Stimulated activated CD4-positive, alpha-beta T cell treated with anti-CD3 and anti-CD28 coated beads, Interleukin-4, amount 100 ng/mL, for 48 hours (primary cell): ENCODE results near the gene ARHGAP10.
A peak's percentile ranks its signal among the peaks of the same experiment; 100 is the strongest.
"Not testable (repeated sequence)": the region's sequence is repeated elsewhere in the genome, so short reads cannot be mapped to it uniquely, and the experiment has no call there.

ENCODE experiments used
- DNase-seq, 2 donors: peaks; one replicate each; pipeline ENCODE4 v3.0.0-alpha.2; 2020; ENCODE audit warnings: low read depth in 2 of 2

Gene ARHGAP10

GRCh38 chr4:147847751-147848590 is 116.1 kb downstream of the ARHGAP10 start:
- DNase-seq: no peak

DNA sequence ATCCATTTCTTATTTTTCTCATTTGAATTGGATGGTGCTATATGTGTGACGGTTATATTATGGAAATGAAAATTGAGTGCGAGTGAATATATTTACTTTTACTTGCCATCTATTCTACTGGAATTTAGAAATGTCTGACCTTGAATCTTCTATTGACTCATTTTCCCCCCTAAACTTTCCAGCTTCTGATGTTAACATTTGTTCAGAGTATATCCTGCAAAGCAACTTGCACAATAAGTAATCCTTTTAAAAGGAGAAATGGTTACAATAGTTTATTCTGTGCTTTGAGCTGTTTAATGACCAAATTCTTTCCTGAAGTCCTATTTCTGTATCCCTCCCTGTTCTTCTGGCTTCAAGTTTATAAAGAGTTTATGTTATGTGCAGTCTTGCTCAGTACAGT is 116.7 kb downstream of the ARHGAP10 start:
- no peak for DNase-seq

DNA sequence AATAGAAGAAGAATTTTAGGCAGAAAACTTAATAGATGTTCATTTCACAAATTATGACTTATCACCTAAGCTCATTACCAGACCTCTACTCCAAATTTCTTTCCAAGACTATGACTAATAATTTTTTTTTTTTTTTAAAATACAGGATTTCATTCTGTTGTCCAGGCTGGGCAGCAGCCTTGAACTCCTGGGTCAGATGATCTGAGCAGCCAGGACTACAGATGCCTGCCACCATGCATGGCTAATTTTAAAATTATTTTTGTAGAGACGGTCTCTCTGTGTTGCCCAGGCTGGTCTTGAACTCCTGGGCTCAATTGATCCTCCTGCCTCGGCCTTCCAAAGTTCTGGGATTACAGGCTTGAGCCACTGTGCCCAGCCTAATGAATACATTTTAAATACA is 119.2 kb downstream of the ARHGAP10 start:
- DNase-seq: no peak

DNA sequence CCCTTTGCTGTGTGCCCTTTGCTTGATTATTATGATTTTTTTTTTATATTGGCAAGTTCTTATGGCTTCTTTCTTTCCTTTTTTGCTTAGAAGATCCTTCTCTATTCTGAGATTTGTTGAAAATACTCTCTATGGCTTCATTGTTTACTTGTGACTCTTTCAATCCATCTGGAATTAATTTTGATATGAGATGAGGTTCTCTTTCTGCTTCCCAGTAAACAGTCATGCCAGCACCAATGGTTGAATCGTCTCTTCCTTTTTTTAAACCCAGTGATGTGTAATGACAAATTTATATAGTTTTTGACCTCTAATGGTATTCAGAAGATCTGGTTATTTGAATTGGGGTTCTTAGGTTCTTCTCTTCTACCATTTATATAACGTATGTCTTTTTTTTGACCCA is 121.8 kb downstream of the ARHGAP10 start:
- DNase-seq: no peak

DNA sequence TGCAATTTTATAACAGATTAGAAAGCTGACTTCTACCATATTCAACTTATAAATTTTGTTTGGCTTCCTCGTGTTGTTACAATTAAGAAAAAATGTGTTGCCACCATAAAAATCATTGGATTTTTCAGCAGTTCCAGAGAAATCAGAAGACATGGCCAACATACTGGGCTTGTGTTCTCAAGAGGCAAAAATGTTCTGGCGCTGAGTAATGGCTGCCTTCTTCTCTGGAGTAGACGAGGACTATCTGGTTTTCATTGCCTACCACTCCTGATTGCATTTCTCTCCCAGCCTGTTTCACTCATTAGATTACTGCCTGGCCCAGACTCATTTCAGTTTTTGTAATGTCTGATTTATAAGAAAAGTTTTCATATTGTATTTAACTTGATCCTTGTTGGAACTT is 122.3 kb downstream of the ARHGAP10 start:
- no peak for DNase-seq

DNA sequence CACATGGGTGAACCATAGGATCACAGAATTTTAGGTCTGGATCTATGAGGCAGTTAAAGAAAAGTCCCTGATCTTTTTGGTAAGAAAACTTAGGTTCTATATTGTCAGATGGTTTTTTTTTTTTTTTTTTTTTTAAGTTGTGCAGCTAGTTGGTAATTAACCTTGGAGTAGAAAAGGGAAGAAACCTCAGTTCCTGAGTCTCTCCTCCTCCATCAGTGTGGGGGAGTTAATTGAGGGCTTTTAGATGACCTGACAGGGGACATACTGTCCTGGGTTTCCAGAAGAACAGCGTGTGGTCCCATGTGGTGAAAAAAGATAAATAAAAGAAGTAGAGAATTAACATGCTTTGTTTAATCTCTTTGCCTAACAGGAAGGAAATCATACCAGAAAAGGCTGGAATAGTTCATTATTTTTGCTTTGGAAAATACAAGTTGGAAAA is 123.7 kb downstream of the ARHGAP10 start:
- DNase-seq: no peak

DNA sequence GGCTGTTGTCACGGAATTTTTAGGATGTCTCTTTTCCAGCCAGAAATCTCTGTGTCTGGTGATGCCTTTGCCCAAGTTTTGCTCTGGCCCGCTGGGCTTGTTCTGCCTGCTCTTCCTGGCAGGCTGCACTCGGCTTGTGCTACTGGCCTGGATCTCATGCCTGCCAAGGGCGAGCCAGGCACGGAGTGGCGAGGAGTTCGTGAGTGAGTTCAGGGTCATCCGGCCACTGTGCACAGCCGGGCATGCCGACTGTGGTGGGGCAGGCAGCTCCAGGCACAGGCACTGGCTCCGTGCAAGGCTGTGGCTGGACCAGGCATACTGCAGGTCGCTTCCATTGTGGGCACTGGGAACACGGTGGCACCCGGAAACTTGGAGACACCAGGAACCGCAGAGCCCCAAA is 129.1 kb downstream of the ARHGAP10 start:
- no peak for DNase-seq

DNA sequence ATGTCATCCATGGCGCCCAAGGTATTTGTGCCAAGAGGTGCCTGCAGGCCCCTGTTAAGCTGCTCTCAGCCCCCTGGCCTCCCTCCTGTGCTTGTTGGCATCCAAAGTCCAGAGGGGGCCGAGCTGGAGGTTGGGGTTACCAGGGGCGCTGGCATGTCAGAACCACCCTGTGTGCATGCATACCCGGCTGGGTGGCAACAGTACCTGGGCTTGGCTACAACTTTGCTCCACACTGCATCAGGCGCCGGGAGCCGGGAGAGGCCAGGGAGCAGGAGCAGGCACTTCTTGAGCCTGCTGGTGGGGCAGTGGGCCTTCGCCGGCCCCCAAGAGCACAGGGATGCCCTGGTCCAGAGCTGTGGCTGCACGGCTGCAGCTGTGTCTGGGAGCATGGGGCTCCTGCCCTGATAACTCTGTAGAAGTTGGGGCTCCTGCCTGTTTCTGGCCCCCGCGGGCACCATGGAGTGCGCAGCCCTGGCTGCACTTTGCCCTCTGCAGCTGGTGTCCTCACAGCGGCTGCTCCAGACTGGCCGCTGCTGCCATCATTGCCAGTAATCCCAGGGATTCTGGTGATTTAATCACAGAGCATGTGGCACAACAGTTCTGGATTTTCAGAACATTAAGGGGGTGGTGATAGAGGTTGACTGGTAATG is 130.3 kb downstream of the ARHGAP10 start:
- no peak for DNase-seq

GRCh38 chr4:147863111-147863747 is 131.3 kb downstream of the ARHGAP10 start:
- no peak for DNase-seq

DNA sequence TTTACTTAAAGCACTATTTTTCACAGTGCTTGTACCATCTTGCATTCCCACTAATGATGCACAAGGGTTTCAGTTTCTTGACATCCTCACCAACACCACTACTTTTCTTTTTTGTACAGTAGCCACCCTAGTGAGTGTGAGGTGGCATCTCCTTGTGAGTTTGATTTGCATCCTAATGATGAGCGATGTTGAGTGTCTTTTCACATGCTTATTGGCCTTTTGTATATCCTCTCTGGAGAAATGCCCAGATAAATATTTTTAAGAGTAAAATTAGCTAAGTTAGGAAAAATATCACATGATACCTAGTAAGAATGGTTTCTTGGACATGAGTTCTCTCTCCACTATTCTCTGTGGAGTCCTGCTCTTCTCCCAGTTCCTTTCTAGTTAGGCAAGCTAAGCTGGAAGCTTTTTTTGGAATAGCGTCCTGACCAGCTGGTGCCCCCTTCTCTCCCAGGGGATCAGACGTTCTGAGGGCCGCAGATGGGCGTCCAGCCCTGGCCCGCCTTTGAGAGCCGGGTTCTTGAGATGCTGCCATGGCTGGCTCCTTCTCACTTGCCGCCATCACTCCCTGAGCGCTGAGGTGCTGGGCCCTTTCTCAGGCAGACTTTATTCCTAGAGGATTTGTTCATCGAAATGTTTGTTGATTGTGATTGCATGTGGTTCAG is 132.1 kb downstream of the ARHGAP10 start:
- DNase-seq: no peak

DNA sequence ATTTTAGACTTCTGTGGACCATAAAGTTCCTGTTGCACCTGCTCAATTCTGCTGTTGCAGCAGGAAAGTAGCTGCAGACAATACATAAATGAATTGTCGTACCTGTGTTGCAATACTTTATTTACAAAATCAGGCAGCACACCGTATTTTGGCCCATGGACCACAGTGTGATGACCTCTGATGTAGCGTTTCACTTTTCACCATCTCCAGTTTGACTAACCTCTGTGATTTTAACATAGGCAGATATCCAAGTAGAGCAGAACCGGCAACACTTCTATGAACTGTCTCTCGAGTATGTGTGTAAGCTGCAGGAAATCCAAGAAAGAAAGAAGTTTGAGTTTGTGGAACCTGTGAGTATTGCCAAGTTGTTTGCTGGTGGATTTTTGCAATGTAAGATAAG is 132.7 kb downstream of the ARHGAP10 start:
- no peak for DNase-seq

DNA sequence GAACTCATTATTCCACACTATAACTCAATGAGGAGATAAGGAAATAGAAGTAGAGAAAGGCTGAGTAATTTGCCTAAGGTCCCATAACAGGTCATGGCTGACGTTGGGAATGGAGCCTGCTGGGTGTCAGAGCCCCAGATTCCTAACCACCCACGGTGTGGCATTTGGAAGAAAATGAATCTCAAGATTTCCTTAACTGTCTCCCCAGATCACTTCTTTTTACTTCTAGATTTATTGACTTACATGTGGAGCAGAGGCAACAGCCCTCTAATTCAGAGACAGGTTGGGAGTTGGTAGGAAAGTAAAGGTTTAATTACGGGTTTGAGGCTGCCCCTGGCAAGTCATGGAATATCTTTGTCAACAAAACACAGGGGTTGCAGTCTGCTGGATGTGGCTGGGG is 134.0 kb downstream of the ARHGAP10 start:
- DNase-seq: no peak

DNA sequence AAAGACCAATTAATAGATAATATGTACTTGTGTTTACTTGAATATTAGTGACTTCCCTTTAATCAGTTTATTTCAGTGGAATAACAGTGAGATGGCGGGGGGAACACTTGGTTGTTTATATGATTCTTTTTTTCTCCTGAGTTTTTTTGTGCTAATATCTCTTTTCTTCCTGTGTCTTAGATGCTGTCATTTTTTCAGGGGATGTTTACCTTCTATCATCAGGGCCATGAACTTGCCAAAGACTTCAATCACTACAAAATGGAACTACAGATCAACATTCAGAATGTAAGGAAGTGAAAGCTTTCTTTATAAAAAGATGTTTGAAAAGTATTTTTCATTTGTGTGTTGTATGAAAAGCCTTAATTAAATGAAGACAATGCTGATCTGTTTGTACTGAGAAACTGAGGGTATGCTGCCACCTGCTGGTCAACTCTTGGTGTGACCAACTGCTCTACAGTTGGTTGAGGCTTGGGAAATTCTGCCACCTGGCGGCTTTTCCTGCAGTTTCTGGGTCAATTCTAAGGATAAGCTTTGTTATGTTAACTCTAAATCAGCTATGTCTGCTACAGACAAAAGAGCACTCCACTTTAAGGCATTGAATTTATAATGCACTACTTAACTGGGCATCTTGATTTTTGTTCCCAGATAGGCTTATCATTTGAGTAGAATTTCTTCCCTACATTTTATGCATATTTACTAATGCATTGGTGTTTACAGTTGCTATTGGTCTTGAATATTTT is 134.8 kb downstream of the ARHGAP10 start:
- peak; percentile 87 to 94 for DNase-seq

DNA sequence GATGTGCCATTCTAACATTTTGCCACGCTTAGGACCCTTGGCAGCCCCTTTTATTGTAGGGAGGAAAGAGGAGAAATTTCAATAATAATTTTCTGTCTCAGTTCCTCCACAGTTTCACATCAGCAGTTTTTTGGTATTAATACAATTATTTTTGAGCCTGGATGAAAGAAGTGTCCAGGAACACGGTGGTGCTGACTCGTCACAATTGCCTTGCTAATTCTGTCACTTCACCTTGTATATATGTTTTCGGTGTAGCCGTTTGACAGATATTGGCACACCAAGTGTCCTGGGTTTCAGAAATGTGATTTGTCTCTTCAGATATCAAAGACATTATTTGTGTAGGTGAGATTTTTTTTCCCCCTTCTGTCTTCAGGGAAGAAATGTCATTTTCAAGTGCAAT is 142.2 kb downstream of the ARHGAP10 start:
- no peak for DNase-seq

- DNase-seq: no peak
Measured at GRCh38 chr4:147877308-147877771, 145.5 kb downstream of the ARHGAP10 start.

DNA sequence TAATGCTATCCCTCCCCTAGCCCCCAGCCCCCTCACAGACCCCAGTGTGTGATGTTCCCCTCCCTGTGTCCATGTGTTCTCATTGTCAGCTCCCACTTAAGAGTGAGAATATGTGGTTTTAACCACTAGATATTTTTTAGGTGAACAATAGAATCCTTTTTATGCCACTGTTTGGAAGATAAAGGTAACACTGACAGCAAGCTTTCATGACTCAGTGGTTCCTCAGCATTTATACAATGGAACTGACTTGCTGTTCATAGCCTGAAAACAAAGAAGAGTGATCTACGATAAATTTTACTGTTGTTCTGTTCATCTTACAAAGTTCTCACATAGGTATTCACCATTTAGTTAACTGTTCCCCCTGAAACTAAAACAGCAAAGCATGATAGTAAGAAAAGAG is 147.8 kb downstream of the ARHGAP10 start:
- no peak for DNase-seq

- DNase-seq: no peak
Measured at GRCh38 chr4:147880511-147880910, 148.6 kb downstream of the ARHGAP10 start.

DNA sequence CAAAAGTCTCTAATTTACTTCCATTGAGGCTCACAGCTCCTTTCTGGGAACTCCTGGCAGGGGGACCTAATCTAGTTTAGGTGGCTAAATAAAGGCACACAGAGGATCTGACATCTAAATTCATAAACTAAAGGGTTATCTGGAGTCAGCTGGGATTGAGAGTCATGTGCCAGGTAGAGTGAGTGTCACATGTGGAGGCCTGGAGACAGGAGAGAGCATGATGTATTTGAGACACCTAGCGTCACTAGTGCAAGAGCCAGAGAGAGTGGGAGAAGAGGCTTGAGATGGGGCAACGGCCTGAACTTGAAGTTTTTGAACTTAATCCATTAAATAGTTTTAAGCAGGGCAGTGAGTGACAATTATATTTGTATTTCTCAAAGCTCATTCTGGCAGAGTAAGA is 152.6 kb downstream of the ARHGAP10 start:
- DNase-seq: no peak

GRCh38 chr4:147885216-147885615 is 153.3 kb downstream of the ARHGAP10 start:
- not testable (repeated sequence) for DNase-seq

GRCh38 chr4:147891476-147892115 is 159.7 kb downstream of the ARHGAP10 start:
- DNase-seq: no peak

GRCh38 chr4:147899512-147899911 is 167.6 kb downstream of the ARHGAP10 start:
- no peak for DNase-seq
